NCI-H345 (cell line): ENCODE measurements around the gene RAPGEF3.

Experiments
- DNase-seq: peaks from one replicate; lab custom pipeline; 2025; lab: John Stamatoyannopoulos, UW

The RAPGEF3 gene

GRCh38 chr12:47775100-47775911 is 16.6 kb upstream of the RAPGEF3 start:
- DNase-seq, result no peak

GRCh38 chr12:47774663-47775062 is 16.0 kb upstream of the RAPGEF3 start:
- DNase-seq, result no peak

- no peak for DNase-seq
Measured at GRCh38 chr12:47773858-47774580, 15.3 kb upstream of the RAPGEF3 start.

GRCh38 chr12:47773062-47773857 is 14.6 kb upstream of the RAPGEF3 start, which contains the start of gene SLC48A1:
TSS of gene SLC48A1 (plus strand) at chr12:47773238. CDS start at chr12:47773305, 67 bp downstream.
- DNase-seq, result peak; percentile 34

- no peak for DNase-seq
Measured at GRCh38 chr12:47772738-47773061, 14.0 kb upstream of the RAPGEF3 start.

- no peak for DNase-seq
Measured at GRCh38 chr12:47772094-47772660, 13.5 kb upstream of the RAPGEF3 start.

- DNase-seq, result no peak
Measured at GRCh38 chr12:47771304-47771703, 12.6 kb upstream of the RAPGEF3 start.

- DNase-seq, result no peak
Measured at GRCh38 chr12:47770086-47770726, 11.5 kb upstream of the RAPGEF3 start.

GRCh38 chr12:47769234-47770085 is 10.8 kb upstream of the RAPGEF3 start:
- no peak for DNase-seq

- DNase-seq, result no peak
Measured at GRCh38 chr12:47768323-47768811, 9.7 kb upstream of the RAPGEF3 start.

- DNase-seq, result no peak
Measured at GRCh38 chr12:47767216-47767724, 8.6 kb upstream of the RAPGEF3 start.

- no peak for DNase-seq
Measured at GRCh38 chr12:47766502-47767215, 8.0 kb upstream of the RAPGEF3 start.

- no peak for DNase-seq
Measured at GRCh38 chr12:47763481-47764346, 5.0 kb upstream of the RAPGEF3 start.

- no peak for DNase-seq
Measured at GRCh38 chr12:47762850-47763465, 4.3 kb upstream of the RAPGEF3 start.

GRCh38 chr12:47758584-47758833 is 171 bp downstream of the RAPGEF3 start:
- DNase-seq, result no peak

GRCh38 chr12:47757840-47758583 is 668 bp downstream of the RAPGEF3 start:
- no peak for DNase-seq

GRCh38 chr12:47757364-47757839 is 1.3 kb downstream of the RAPGEF3 start:
- no peak for DNase-seq
